H1 (cell line): ENCODE results near the gene ESRP2. TPM values are rescaled to one million over a fixed set of nuclear protein-coding genes. Genes with fewer than 3 reads are reported as not detected.

Experiments used
- CTCF ChIA-PET: fragments of 300-600 bp; sonication (Branson Sonifier 250); formaldehyde crosslinking; loops from one replicate; lab custom pipeline; 2021; ENCODE audit not compliant: partially characterized antibody; lab: Charles Lee
- POLR2A ChIA-PET: fragments of 300-600 bp; sonication (Branson Sonifier 250); formaldehyde crosslinking; loops from one replicate; lab custom pipeline; 2021; ENCODE audit warnings: inconsistent platforms; ENCODE audit not compliant: partially characterized antibody; lab: Charles Lee
- DNase-seq, 2 experiments: peaks; one replicate each; pipeline versions ENCODE4 v3.0.0 to v3.0.0-alpha.2; 2010 to 2022; ENCODE audit warnings: low spot score in 2 of 2, low read depth in 1 of 2, mixed read lengths in 1 of 2
- FAIRE-seq: peaks from 2 replicates; lab custom pipeline; 2011; peaks lifted over from hg19 to GRCh38; lab: Jason Lieb, UNC
- H2AFZ ChIP-seq: 2 replicates; pipeline ENCODE4 v1.8.1; 2012; ENCODE audit warnings: low read length, inconsistent platforms
- H2AK5ac ChIP-seq: 2 replicates; pipeline ENCODE4 v1.6.1; 2013; ENCODE audit warnings: low read depth, low read length
- H2BK120ac ChIP-seq: replicated peaks from 2 replicates; pipeline ENCODE3; 2013; ENCODE audit warnings: low read depth, low read length, inconsistent platforms
- H2BK12ac ChIP-seq: 2 replicates; pipeline ENCODE4 v1.6.1; 2013; ENCODE audit warnings: low read depth, low read length
- H2BK15ac ChIP-seq: 2 replicates; pipeline ENCODE4 v1.6.1; 2013; ENCODE audit warnings: low read length
- H2BK20ac ChIP-seq: 2 replicates; pipeline ENCODE4 v1.6.1; 2013; ENCODE audit warnings: low read length
- H2BK5ac ChIP-seq: 2 replicates; pipeline ENCODE4 v1.6.1; 2013; ENCODE audit warnings: low read depth, low read length
- H3K14ac ChIP-seq: 2 replicates; pipeline ENCODE4 v1.6.1; 2013; ENCODE audit warnings: inconsistent platforms; ENCODE audit not compliant: insufficient read length
- H3K18ac ChIP-seq: 2 replicates; pipeline ENCODE4 v1.6.1; 2013; ENCODE audit warnings: low read length; ENCODE audit errors: extremely low read depth
- H3K23ac ChIP-seq: 2 replicates; pipeline ENCODE4 v1.6.1; 2013; ENCODE audit warnings: inconsistent platforms; ENCODE audit not compliant: insufficient read length
- H3K23me2 ChIP-seq: 2 replicates; pipeline ENCODE4 v1.6.1; 2013; ENCODE audit warnings: low read depth, low read length
- H3K27ac ChIP-seq: 2 replicates; pipeline ENCODE4 v1.6.1; 2011; ENCODE audit warnings: low read depth, low read length, inconsistent platforms
- H3K27me3 ChIP-seq, 4 experiments: replicated peaks in 1 of 4; 1 replicate in 1 of 4; 2 replicates in 3 of 4; pipeline versions ENCODE4 v1.6.1 to v1.8.1; 2011 to 2013; ENCODE audit warnings: low read length in 3 of 4, mild to moderate bottlenecking in 3 of 4, inconsistent platforms in 2 of 4, mixed read lengths in 2 of 4, moderate library complexity in 1 of 4; ENCODE audit not compliant: control insufficient read depth in 3 of 4, insufficient read depth in 3 of 4; ENCODE audit errors: extremely low read depth in 1 of 4
- H3K36me3 ChIP-seq, 4 experiments: 2 replicates each; pipeline versions ENCODE4 v1.6.1 to v1.8.1; 2011 to 2013; ENCODE audit warnings: mild to moderate bottlenecking in 4 of 4, low read length in 3 of 4, moderate library complexity in 2 of 4, control low read depth in 1 of 4, inconsistent platforms in 1 of 4; ENCODE audit not compliant: insufficient read depth in 4 of 4, control insufficient read depth in 2 of 4
- H3K4ac ChIP-seq: replicated peaks from 2 replicates; pipeline ENCODE3; 2013; ENCODE audit warnings: low read length, low read depth, mixed read lengths, inconsistent platforms; ENCODE audit not compliant: insufficient read length
- H3K4me1 ChIP-seq, 4 experiments: replicated peaks in 1 of 4; 1 replicate in 1 of 4; 2 replicates in 3 of 4; pipeline versions ENCODE4 v1.6.1 to v1.8.1; 2011 to 2013; ENCODE audit warnings: low read length in 3 of 4, inconsistent platforms in 2 of 4, mixed read lengths in 1 of 4; ENCODE audit not compliant: insufficient read depth in 4 of 4, control insufficient read depth in 3 of 4
- H3K4me2 ChIP-seq, 2 experiments: 2 replicates each; pipeline versions ENCODE4 v1.6.1 to v1.8.1; 2011 to 2013; ENCODE audit warnings: low read depth in 2 of 2, low read length in 2 of 2, control low read depth in 1 of 2, inconsistent platforms in 1 of 2, mild to moderate bottlenecking in 1 of 2; ENCODE audit not compliant: insufficient read depth in 1 of 2
- H3K4me3 ChIP-seq, 4 experiments: fragments of 200-600, 300-600 bp in 1 of 4; sonication (generic), shearing (Covaris generic), sonication (Bioruptor Twin) in 1 of 4; 2 replicates each; pipeline versions ENCODE4 v1.5.1 to v1.8.1; 2011 to 2016; ENCODE audit warnings: low read length in 4 of 4, low read depth in 3 of 4, control low read depth in 2 of 4, inconsistent platforms in 2 of 4, mild to moderate bottlenecking in 2 of 4, mixed read lengths in 1 of 4, moderate library complexity in 1 of 4; ENCODE audit not compliant: insufficient read depth in 2 of 4; ENCODE audit errors: extremely low read depth in 1 of 4
- H3K56ac ChIP-seq: replicated peaks from 2 replicates; pipeline ENCODE3; 2013; ENCODE audit warnings: low read depth, mild to moderate bottlenecking, mixed read lengths, low read length, inconsistent platforms; ENCODE audit not compliant: insufficient read length
- H3K79me1 ChIP-seq: 2 replicates; pipeline ENCODE4 v1.6.1; 2013; ENCODE audit warnings: low read depth, low read length, control low read depth
- H3K79me2 ChIP-seq, 2 experiments: 2 replicates each; pipeline versions ENCODE4 v1.6.1 to v1.8.1; 2012 to 2013; ENCODE audit warnings: low read length in 2 of 2, mild to moderate bottlenecking in 2 of 2, inconsistent platforms in 1 of 2; ENCODE audit not compliant: insufficient read depth in 2 of 2, control insufficient read depth in 1 of 2
- H3K9ac ChIP-seq, 4 experiments: replicated peaks in 1 of 4; 1 replicate in 1 of 4; 2 replicates in 3 of 4; pipeline versions ENCODE4 v1.6.1 to v1.8.1; 2011 to 2013; ENCODE audit warnings: low read depth in 3 of 4, low read length in 3 of 4, control low read depth in 2 of 4, mild to moderate bottlenecking in 2 of 4, moderate library complexity in 2 of 4, inconsistent platforms in 1 of 4; ENCODE audit errors: extremely low read depth in 1 of 4
- H3K9me3 ChIP-seq, 2 experiments: 2 replicates each; pipeline versions ENCODE4 v1.6.1 to v1.8.1; 2012 to 2013; ENCODE audit warnings: mild to moderate bottlenecking in 2 of 2, moderate library complexity in 2 of 2, control low read depth in 1 of 2, inconsistent platforms in 1 of 2, low read depth in 1 of 2, low read length in 1 of 2, mixed read lengths in 1 of 2; ENCODE audit not compliant: insufficient read depth in 2 of 2
- H4K20me1 ChIP-seq, 2 experiments: replicated peaks in 1 of 2; 2 replicates each; pipeline versions ENCODE3 to v1.8.1; 2011 to 2013; ENCODE audit warnings: inconsistent platforms in 2 of 2, low read length in 2 of 2, mild to moderate bottlenecking in 1 of 2; ENCODE audit not compliant: insufficient read depth in 2 of 2, control insufficient read depth in 1 of 2
- H4K5ac ChIP-seq: 2 replicates; pipeline ENCODE4 v1.6.1; 2013; ENCODE audit warnings: low read length, low read depth, mixed read lengths, inconsistent platforms; ENCODE audit not compliant: insufficient read length
- H4K8ac ChIP-seq: 2 replicates; pipeline ENCODE4 v1.8.0; 2013; ENCODE audit warnings: mild to moderate bottlenecking, moderate library complexity, low read length, inconsistent platforms; ENCODE audit not compliant: insufficient read depth; ENCODE audit errors: extremely low read depth
- H4K91ac ChIP-seq: replicated peaks from 2 replicates; pipeline ENCODE3; 2013; ENCODE audit warnings: low read length, mixed read lengths, inconsistent platforms; ENCODE audit not compliant: insufficient read length
- CHD1 ChIP-seq: IDR thresholded peaks from 2 replicates; pipeline ENCODE4 v1.6.1; 2012; ENCODE audit warnings: low read depth, low read length, improper control_type of control experiment
- JUND ChIP-seq: IDR thresholded peaks from 2 replicates; pipeline ENCODE4 v1.6.1; 2011; ENCODE audit warnings: mild to moderate bottlenecking, improper control_type of control experiment, low read length
- TBP ChIP-seq: IDR thresholded peaks from 2 replicates; pipeline ENCODE4 v1.6.1; 2011; ENCODE audit warnings: low read depth, low read length, improper control_type of control experiment
- WGBS, 2 experiments: shearing (Covaris generic) in 1 of 2; methylation state at CpG; one replicate each; pipeline versions ENCODE4 v1.1.6 to v1.1.7; 2013 to 2015; ENCODE audit warnings: low lambda C conversion rate in 2 of 2, mixed read lengths in 2 of 2, inconsistent platforms in 1 of 2, low coverage in 1 of 2, missing lambda C conversion rate in 1 of 2; ENCODE audit not compliant: insufficient replicate concordance in 2 of 2, insufficient coverage in 1 of 2, insufficient read length in 1 of 2; ENCODE audit errors: extremely low coverage in 1 of 2, missing lambda C conversion rate in 1 of 2; 5-methylcytosine and 5-hydroxymethylcytosine counted together
- polyA plus RNA-seq, 7 experiments: library from polyadenylated mRNA; depleted of rRNA in 3 of 7; stranded (reverse) in 5 of 7; unstranded in 2 of 7; fragments of >200 nt in 5 of 7; fragments of 200-250 nt in 2 of 7; gene quantifications; 1 replicate in 5 of 7; 2 replicates in 1 of 7; 4 replicates in 1 of 7; pipeline versions ENCODE4 v1.2.1 to v1.2.3, GENCODE V29; 2011 to 2013; ENCODE audit warnings: missing spikeins in 2 of 7, mixed read lengths in 2 of 7
- total RNA-seq: library from RNA; stranded (reverse); fragmentation: NEBNext Ultra II Directional; extraction: Animal tissue kit (Norgen Biotek cat#: 25700); gene quantifications from 2 replicates; pipeline ENCODE4 v1.2.1, GENCODE V29; 2021

The ESRP2 gene
- total and polyA plus RNA-seq, 2 of the 8 experiments (the other 6 are each of a cell fraction or from before 2014, with no cell fraction given) = 35.1 to 45.8 TPM

DNA sequence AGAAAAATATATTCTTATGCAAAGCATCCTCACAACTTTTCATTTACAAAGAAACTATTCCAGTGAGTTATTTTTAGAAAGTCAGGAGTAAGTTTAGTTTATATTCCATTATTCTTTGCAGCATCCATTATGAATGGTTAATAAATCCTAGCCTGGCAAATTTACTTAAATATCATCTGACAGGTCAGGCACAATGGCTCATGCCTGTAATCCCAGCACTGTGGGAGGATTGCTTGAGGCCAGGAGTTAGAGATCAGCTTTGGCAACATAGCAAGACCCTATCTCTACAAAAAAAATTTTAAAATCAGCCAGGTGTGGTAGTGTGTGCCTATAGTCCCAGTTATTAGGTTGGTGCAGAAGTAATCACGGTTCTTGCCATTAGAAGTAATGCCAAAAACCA, 12.9 kb downstream of the ESRP2 start:
- Histone ChIP-seq H3K14ac (no peak overlapping the region), H3K79me1 (no peaks in the 10 kb centered on the region), H2AK5ac (no peak overlapping the region)

More for the DNA sequence above, 12.9 kb downstream of the ESRP2 start:
- POLR2A ChIA-PET = no interaction called here
- no peak for DNase-seq
- Histone ChIP-seq H3K23me2 (no peaks in the 10 kb centered on the region), H2BK120ac (no peak overlapping the region), H3K4me3 (no peak overlapping the region), H4K5ac (no peak overlapping the region), H3K23ac (no peak overlapping the region), H4K91ac (no peak overlapping the region), H2AFZ (no peak overlapping the region), H3K4me2 (no peak overlapping the region), H3K9ac (no peak overlapping the region), H2BK5ac (no peak overlapping the region), H3K27me3 (no peaks in the 10 kb centered on the region), H4K8ac (no peak overlapping the region), H2BK15ac (no peak overlapping the region), H2BK12ac (no peak overlapping the region), H3K56ac (no peak overlapping the region), H3K79me2 (no peaks in the 10 kb centered on the region), H3K27ac (no peak overlapping the region), H2BK20ac (no peak overlapping the region), H4K20me1 (no peaks in the 10 kb centered on the region), H3K4me1 (peaks cover 0 to 2% (median 0%) of the 10 kb centered on the region in 4 experiments; a peak in 1 of 7 replicates), H3K36me3 (peaks cover 0 to 4% (median 0%) of the 10 kb centered on the region in 4 experiments; a peak in 4 of 8 replicates), H3K9me3 (no peaks in the 10 kb centered on the region), H3K4ac (no peak overlapping the region), H3K18ac (no peak overlapping the region)
- TF ChIP-seq CHD1 (no peak), TBP (no peak), JUND (no peak)
- CTCF ChIA-PET = interaction anchor here (2.8 kb wide), 1 partner anchor 129 kb away, joined by 9 read pairs; no protein-coding TSS in a partner anchor
- 86% methylated on average over 1 of the region's 1 CpG; no CpG with 5 or more reads in 1 of the 2 experiments for WGBS, 2 experiments
- no peak for FAIRE-seq
